Left renal cortex interstitium (tissue), 4 donors: ENCODE data around the gene CYP4F22. TPM values are rescaled to one million over a fixed set of nuclear protein-coding genes. Genes with fewer than 3 reads are reported as not detected.
"Not testable (repeated sequence)": the region's sequence is repeated elsewhere in the genome, so short reads cannot be mapped to it uniquely, and the experiment has no call there.

Source experiments
- DNase-seq, 4 donors: peaks; one replicate each; pipeline ENCODE4 v3.0.0-alpha.2; 2013; ENCODE audit warnings: low read depth in 4 of 4, low spot score in 2 of 4, missing footprints in 1 of 4
- polyA plus RNA-seq, 4 donors: library from polyadenylated mRNA; unstranded; fragments of 120-200 nt; gene quantifications; one replicate each; pipeline ENCODE4 v1.2.1, GENCODE V29; 2013; ENCODE audit not compliant: insufficient read length in 4 of 4

The CYP4F22 gene
- polyA plus RNA-seq, result under 1 TPM; 0.16 to 0.62 (median 0.24) TPM

GRCh38 chr19:15508035-15508710 lies at the start of gene CYP4F22:
TSS of gene CYP4F22 (plus strand) at chr19:15508525. CDS start at chr19:15525337, 16,812 bp downstream.
- no peak for DNase-seq

GRCh38 chr19:15461694-15462093 lies 46.6 kb upstream of the CYP4F22 start:
- DNase-seq, result no peak

GRCh38 chr19:15463861-15464371 lies 44.4 kb upstream of the CYP4F22 start:
- DNase-seq, result no peak

GRCh38 chr19:15464394-15465385 lies 43.6 kb upstream of the CYP4F22 start, which contains the start of gene RASAL3:
TSS of gene RASAL3 (minus strand) at chr19:15464544. CDS start at chr19:15464358, 186 bp downstream.
- DNase-seq, result no peak

GRCh38 chr19:15466851-15467733 lies 41.2 kb upstream of the CYP4F22 start:
- no peak for DNase-seq

- no peak for DNase-seq
Observed at GRCh38 chr19:15467734-15468214, 40.6 kb upstream of the CYP4F22 start.

- no peak for DNase-seq
Observed at GRCh38 chr19:15468675-15469512, 39.4 kb upstream of the CYP4F22 start.

- no peak for DNase-seq
Observed at GRCh38 chr19:15469513-15470297, 38.6 kb upstream of the CYP4F22 start.

- DNase-seq, result no peak
Observed at GRCh38 chr19:15471639-15472101, 36.7 kb upstream of the CYP4F22 start.

GRCh38 chr19:15473821-15474220 lies 34.5 kb upstream of the CYP4F22 start:
- DNase-seq, result not testable (repeated sequence)

- no peak for DNase-seq
Observed at GRCh38 chr19:15475169-15475568, 33.2 kb upstream of the CYP4F22 start.

- DNase-seq, result no peak
Observed at GRCh38 chr19:15475611-15476010, 32.7 kb upstream of the CYP4F22 start.

- no peak for DNase-seq
Observed at GRCh38 chr19:15476325-15476724, 32.0 kb upstream of the CYP4F22 start.

GRCh38 chr19:15479391-15480345 lies 28.7 kb upstream of the CYP4F22 start, which contains the start of gene PGLYRP2:
TSS of gene PGLYRP2 (minus strand) at chr19:15479501. CDS start at chr19:15479371, 130 bp downstream.
- no peak for DNase-seq

GRCh38 chr19:15480996-15481395 lies 27.3 kb upstream of the CYP4F22 start:
- not testable (repeated sequence) for DNase-seq

- not testable (repeated sequence) for DNase-seq
Observed at GRCh38 chr19:15485768-15486167, 22.6 kb upstream of the CYP4F22 start.

- no peak for DNase-seq
Observed at GRCh38 chr19:15487038-15487437, 21.3 kb upstream of the CYP4F22 start.
